ENCODE measurements around the gene BRD3OS. TPM values are rescaled to one million over a fixed set of nuclear protein-coding genes. Genes with fewer than 3 reads are reported as not detected.
A peak's percentile ranks its signal among the peaks of the same experiment; 100 is the strongest.

The BRD3OS gene
- polyA plus RNA-seq, 1 of the 3 experiments (the other 2 are of a cell fraction), result 23.1 TPM

GRCh38 chr9:134007571-134007970 is 17.7 kb upstream of the BRD3OS start:
- no peaks in the 10 kb centered on the region for H4K20me1 ChIP-seq (ENCODE audit: insufficient read depth)
- CTCF ChIA-PET, result interaction anchor here (1.0 to 7.3 kb wide), 3 partner anchors 9 to 13 kb away, joined by 3 to 72 read pairs (median 5); no protein-coding TSS in a partner anchor
- POLR2A ChIA-PET, result no interaction called here
- peak; percentile 44 for DNase-seq
- no peak overlapping the region for H2AFZ ChIP-seq (ENCODE audit: low read depth)
- H3K27ac ChIP-seq (ENCODE audit: low read depth in 2 of 2, low read length in 1 of 2), result 0 out of 4 replicates have a peak overlapping the region, but pooled peaks of 1 of the 2 experiments have one; percentile 3
- H3K9ac ChIP-seq, result no peak overlapping the region
- H3K4me2 ChIP-seq, result peak overlapping the region; percentile 28; the same call in 1 of the 2 replicates
- H3K9me2 ChIP-seq, result no peaks in the 10 kb centered on the region
- no peaks in the 10 kb centered on the region for H3K27me3 ChIP-seq (ENCODE audit: insufficient read depth)
- TF ChIP-seq CHD2 (IDR thresholded peaks at IDR 0.05; ENCODE audit: low read length, partially characterized antibody), result no peak
- no peak for TF ChIP-seq FOXM1 (IDR thresholded peaks at IDR 0.05; ENCODE audit: low read depth)
- 47% methylated on average over 6 of the region's 9 CpGs for WGBS (ENCODE audit: low lambda C conversion rate)
- H3K4me3 ChIP-seq (ENCODE audit: low read depth in 2 of 2, low read length in 1 of 2), result no peak overlapping the region
- H3K9me3 ChIP-seq, result no peaks in the 10 kb centered on the region
- no peaks in the 10 kb centered on the region for H3K36me3 ChIP-seq (replicated peaks in 1 of 2; ENCODE audit: control insufficient read depth in 1 of 2, insufficient read depth in 2 of 2, low read length in 1 of 2)
- H3F3A ChIP-seq (replicated peaks; ENCODE audit: insufficient read depth), result no peaks in the 10 kb centered on the region
- peaks cover 0 to 17% of the 10 kb centered on the region in 2 experiments; a peak in 1 of 4 replicates for H3K4me1 ChIP-seq (ENCODE audit: control insufficient read depth in 1 of 2, insufficient read depth in 2 of 2, low read depth in 1 of 2, low read length in 1 of 2)
- no peaks in the 10 kb centered on the region for H3K79me2 ChIP-seq (ENCODE audit: insufficient read depth)

GRCh38 chr9:134010310-134011173 is 14.7 kb upstream of the BRD3OS start:
- H3K4me1 ChIP-seq (ENCODE audit: control insufficient read depth in 1 of 2, insufficient read depth in 2 of 2, low read depth in 1 of 2, low read length in 1 of 2), result peaks cover 0 to 17% of the 10 kb centered on the region in 2 experiments; a peak in 1 of 4 replicates
- no peaks in the 10 kb centered on the region for H3K27me3 ChIP-seq (ENCODE audit: insufficient read depth)
- WGBS (ENCODE audit: low lambda C conversion rate), result 49% methylated on average over 19 of the region's 20 CpGs
- no peak overlapping the region for H3K4me3 ChIP-seq (ENCODE audit: low read depth in 2 of 2, low read length in 1 of 2)
- peak overlapping the region in 1 of 2 experiments; percentile 17; a peak in 1 of 4 replicates for H3K27ac ChIP-seq (ENCODE audit: low read depth in 2 of 2, low read length in 1 of 2)
- H3K9me2 ChIP-seq, result no peaks in the 10 kb centered on the region
- ChIA-PET POLR2A (no interaction called here), CTCF (interaction anchor here (1.0 kb wide), 1 partner anchor 217 kb away, joined by 3 read pairs; no protein-coding TSS in a partner anchor)
- H3K4me2 ChIP-seq, result no peak overlapping the region
- TF ChIP-seq GABPA (IDR thresholded peaks at IDR 0.05; ENCODE audit: low read depth) (no peak), TCF12 (IDR thresholded peaks at IDR 0.05) (0 out of 2 replicates have a peak, but pooled peaks have one; percentile 11), POLR2AphosphoS5 (IDR thresholded peaks at IDR 0.05; ENCODE audit: low read depth, low read length) (no peak), EZH2phosphoT487 (IDR thresholded peaks at IDR 0.05; ENCODE audit: borderline replicate concordance, low read depth) (no peak), TAF1 (IDR thresholded peaks at IDR 0.05; ENCODE audit: borderline replicate concordance, low read depth, low read length) (no peak), SMC3 (IDR thresholded peaks at IDR 0.05; ENCODE audit: low read depth, low read length) (no peak), NFIC (IDR thresholded peaks at IDR 0.05; ENCODE audit: borderline replicate concordance) (no peak), FOXM1 (IDR thresholded peaks at IDR 0.05; ENCODE audit: low read depth) (no peak), FOSL2 (IDR thresholded peaks at IDR 0.05; ENCODE audit: borderline replicate concordance, low read depth) (no peak), CHD2 (IDR thresholded peaks at IDR 0.05; ENCODE audit: low read length, partially characterized antibody) (no peak), MAX (IDR thresholded peaks at IDR 0.05; ENCODE audit: low read depth) (no peak), PBX3 (IDR thresholded peaks at IDR 0.05) (no peak), USF2 (IDR thresholded peaks at IDR 0.05; ENCODE audit: borderline replicate concordance, low read depth, low read length) (no peak), GATA2 (CRISPR knock-in tag; IDR thresholded peaks at IDR 0.05) (peak; percentile 40; the same call in 1 of the 2 replicates), ZBTB33 (IDR thresholded peaks at IDR 0.05; ENCODE audit: borderline replicate concordance, low read depth) (no peak), SIN3A (IDR thresholded peaks at IDR 0.05; ENCODE audit: borderline replicate concordance, low read depth, low read length) (no peak), RAD21 (IDR thresholded peaks at IDR 0.05; ENCODE audit: low read length) (no peak)
- H2AFZ ChIP-seq (ENCODE audit: low read depth), result no peak overlapping the region
- H3K9ac ChIP-seq, result no peak overlapping the region
- no peaks in the 10 kb centered on the region for H4K20me1 ChIP-seq (ENCODE audit: insufficient read depth)
- no peaks in the 10 kb centered on the region for H3K79me2 ChIP-seq (ENCODE audit: insufficient read depth)
- no peaks in the 10 kb centered on the region for H3K9me3 ChIP-seq
- no peaks in the 10 kb centered on the region for H3K36me3 ChIP-seq (replicated peaks in 1 of 2; ENCODE audit: control insufficient read depth in 1 of 2, insufficient read depth in 2 of 2, low read length in 1 of 2)
- H3F3A ChIP-seq (replicated peaks; ENCODE audit: insufficient read depth), result no peaks in the 10 kb centered on the region
- DNase-seq, result peak; percentile 66
